Endometrium (tissue), 2 donors: Measurements from ENCODE around the gene S1PR2.
"Not testable (repeated sequence)": the region's sequence is repeated elsewhere in the genome, so short reads cannot be mapped to it uniquely, and the experiment has no call there.

Experiments used
- FAIRE-seq: peaks from 2 replicates; lab custom pipeline; 2012; peaks lifted over from hg19 to GRCh38; lab: Jason Lieb, UNC
- donor health status: control.
- donor health status: control.

S1PR2 gene

DNA sequence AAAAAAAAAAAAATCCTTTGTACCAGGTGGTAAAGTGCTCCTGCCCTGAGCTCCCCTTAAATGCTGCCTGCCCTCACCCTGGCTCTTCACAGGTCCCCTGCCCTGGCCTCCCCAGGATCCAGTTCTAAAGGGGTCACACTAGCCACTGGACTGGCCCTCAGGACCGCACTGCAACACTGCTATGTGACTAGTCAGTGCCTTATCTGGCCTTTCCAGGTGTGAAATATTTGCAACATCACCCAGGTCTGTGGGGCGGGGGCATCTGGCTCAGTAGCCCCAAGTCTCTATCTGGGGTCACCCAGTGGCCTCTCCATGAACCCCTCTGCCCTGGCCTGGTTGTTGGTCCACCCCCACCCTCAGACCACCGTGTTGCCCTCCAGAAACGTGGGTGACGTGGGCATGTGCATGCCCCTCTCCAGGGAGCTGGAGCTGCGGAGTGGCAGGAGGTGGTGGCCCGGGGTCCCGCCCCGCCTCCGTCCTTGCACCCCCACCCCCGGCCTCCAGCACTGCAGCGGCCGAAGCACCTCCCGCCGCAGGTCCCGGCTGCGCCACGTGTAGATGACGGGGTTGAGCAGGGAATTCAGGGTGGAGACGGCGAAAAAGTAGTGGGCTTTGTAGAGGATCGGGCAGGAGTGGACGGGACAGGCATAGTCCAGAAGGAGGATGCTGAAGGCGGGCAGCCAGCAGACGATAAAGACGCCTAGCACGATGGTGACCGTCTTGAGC lies 7.5 kb downstream of the S1PR2 start:
- no peak for FAIRE-seq

DNA sequence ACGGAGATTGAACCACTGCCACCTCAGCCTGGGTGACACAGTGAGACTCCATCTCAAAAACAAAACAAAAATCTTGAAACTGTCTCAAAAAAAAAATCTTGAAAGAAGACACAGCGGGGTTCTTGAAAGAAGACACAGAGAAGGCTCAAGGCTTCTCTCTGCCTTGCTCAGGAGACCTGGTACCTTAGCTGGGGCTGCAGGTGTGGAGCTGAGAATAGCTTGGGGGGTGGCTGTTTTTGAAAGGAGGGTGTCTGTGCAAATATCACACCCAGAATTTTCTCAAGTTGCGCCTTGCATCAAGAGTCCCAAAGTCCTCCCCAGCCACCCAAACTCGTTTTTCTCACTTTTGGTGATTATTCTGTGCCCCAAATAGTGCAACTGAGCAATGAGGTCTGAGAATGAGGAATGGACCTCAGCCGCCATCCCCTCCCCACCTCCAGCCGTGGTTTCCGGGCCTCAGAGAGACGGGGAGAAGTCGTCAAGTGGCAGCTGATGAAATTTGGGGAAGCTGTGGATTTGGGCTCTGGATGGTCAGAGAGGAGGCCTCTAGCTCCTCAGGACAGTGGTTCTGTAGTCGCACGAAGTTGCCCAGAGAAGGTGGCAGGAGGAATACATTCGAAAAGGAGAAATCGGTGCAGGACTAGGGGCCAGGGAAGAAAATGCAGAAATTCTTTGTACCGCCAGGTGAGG lies 8.8 kb downstream of the S1PR2 start:
- no peak for FAIRE-seq

DNA sequence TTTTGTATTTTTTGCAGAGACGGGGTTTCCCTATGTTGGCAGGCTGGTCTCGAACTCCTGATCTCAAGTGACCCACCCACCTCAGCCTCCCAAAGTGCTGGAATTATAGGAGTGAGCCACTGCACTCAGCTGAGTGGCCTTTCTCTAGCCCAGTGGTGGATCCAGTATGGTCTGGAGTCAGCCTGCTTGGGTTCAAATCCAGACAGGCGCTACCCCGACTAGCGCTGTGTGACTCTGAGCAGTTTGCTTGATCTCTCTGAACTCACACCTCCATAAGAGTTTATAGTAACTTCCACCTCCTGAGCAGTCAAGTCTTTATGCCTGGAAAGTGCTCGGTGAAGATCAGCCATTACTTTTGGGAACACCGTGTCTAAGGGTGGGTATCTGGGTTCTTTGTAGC lies 10.4 kb downstream of the S1PR2 start:
- FAIRE-seq, result no peak

DNA sequence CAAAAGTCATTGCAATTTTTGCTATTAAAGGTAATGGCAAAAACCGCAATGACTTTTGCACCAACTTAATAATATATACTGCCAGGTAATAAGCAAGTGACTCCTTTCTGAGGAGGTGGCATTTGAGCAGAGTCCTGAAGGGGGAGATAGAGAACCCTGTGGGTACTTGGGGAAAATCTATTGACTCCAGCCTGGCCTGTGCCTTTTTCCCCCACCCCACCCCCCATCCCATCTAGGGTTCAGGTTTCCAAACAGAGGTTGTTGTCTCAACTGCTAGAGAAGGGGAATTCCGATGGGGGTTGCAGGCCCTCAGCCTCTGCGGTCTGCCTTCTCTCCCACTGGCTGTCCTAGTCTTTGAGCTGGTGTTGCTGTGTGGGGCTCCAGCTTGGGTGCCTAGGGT lies 11.5 kb downstream of the S1PR2 start:
- FAIRE-seq, result no peak

DNA sequence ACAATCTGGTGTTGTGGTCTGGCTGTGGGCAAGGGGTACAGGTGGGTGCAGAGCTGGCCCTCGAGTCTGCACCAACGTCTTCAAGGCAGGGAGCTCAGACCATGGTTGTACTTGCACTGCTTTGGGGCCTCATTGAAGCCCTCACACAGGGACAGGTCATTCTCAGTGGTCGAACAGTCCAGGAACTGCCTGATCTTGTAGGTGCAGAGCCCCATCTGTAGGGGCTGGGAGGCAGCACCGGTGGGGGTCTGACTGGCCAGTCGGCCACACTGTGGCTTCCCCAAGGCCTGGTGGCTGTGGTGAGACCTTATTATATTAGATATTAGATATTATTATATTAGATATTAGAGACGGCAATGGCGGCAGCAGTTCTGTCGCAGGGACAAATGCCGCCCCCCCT lies 14.0 kb downstream of the S1PR2 start:
- no peak for FAIRE-seq

DNA sequence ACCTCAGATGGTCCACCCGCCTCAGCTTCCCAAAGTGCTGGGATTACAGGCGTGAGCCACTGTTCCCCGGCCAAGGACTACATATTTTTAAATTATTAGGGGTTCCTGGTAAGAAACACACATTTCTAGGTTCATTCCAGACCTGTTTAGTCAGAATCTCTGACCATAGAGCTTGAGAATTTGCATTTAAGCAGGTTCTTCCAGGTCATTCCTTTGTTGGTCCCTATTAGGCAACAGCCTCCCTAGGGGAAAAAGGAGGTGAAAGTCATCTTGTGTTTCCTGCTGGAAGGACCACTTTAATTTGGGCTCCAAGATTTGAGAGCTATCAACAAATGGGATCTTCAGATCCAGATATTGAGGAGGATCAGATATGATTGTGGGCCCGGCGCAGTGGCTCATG lies 16.3 kb downstream of the S1PR2 start:
- FAIRE-seq, result no peak

DNA sequence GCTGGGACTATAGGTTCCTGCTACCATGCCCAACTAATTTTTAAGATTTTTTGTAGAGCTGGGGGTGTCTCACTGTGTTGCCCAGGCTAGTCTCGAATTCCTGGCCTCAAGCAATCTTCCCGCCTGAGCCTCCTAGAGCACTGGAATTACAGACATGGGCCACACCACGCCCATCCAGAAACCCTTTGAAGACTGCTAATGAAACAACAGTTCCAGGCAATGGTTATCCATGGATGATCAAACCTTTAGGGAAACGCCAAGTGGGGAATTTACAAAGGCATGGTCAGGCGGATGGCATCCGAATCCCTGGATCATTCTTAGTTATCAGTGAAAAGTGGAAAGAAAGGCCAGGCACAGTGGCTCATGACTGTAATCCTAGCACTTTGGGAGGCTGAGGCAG lies 19.4 kb downstream of the S1PR2 start:
- FAIRE-seq, result no peak

DNA sequence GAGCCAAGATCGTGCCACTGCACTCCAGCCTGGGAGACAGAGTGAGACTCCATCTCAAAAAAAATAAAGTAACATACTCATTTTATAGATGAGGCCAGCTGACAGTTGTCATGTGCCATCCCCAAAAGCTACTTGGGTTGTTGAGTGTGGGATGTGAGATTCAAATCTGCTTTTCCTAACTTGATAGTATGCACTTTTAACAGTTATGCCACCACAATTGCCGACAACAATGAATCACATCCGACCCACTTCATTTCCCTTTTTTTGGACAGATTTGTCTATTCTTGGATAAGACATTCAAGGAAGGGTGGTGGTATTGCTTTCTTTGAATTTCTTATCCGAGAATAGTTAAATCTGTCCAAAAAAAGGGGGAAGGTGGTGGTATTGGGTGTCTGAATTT lies 20.1 kb downstream of the S1PR2 start:
- FAIRE-seq, result no peak

DNA sequence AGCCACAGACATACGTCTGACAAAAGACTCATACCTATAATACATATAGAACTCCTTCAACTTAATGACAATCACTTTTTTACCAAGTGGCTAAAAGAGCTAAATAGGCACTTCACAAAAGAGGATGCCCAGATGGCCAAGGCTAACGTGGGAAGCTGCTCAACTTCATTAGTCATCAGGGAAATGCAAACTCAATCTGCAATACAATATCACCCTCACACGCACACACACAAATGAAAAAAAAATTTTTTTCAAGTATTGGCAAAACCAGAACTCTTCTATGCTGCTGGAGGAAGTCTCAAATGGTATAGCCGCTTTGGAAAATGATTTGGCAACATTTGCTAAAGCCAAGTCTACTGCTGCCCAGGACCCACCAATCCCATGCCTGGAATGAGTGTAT lies 21.8 kb downstream of the S1PR2 start:
- no peak for FAIRE-seq

DNA sequence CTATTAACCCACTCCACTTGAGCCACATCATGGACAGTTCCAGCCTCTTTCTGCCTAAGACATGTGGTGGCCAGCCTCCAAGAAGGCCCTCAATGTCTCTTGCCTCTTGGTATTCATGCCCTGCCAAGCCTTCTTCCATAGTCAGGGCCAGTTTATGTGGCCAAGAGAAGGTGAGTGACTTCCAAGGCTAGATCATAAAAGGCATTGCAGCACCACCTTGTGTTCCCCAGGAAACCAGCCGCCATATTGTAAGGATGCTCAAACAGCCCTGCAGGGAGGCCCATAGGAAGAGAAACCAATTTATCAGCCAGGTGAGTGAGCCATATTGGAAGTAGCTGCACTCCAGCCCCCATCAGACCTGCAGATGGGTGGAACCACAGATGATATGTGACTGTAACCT lies 24.1 kb downstream of the S1PR2 start:
- FAIRE-seq, result no peak

DNA sequence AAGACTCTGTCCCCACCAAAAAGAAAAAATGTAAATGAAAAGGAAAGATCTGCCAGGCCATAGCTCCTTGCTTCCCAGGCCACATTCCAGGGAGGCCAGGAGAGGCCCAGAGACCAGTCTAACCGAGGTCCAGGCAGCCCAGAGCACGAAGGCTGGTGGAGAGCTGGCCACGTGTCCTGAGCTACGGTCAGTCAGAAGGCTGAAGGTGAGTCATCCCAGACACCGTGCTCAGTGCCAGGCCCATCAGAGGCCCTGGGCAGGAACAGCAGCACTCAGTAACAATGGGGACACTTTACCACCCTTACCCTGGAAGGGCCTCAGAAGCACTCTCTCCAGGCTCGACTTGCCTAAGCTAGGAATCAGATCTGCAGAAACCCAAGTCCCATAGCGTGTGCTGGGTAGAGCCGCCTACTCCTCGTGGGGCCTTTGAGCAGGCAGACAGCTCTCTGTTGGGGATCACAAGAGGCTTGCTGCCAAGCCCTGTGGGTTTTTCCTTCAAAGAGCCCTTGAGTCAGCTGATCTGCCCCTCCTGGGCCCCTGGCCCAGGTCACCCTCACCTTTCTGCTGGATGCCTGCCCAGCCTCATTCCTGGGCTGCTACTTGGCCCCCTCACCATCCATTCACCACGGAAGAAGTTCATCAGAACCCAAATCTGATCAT lies 24.8 kb downstream of the S1PR2 start:
- FAIRE-seq, result no peak

DNA sequence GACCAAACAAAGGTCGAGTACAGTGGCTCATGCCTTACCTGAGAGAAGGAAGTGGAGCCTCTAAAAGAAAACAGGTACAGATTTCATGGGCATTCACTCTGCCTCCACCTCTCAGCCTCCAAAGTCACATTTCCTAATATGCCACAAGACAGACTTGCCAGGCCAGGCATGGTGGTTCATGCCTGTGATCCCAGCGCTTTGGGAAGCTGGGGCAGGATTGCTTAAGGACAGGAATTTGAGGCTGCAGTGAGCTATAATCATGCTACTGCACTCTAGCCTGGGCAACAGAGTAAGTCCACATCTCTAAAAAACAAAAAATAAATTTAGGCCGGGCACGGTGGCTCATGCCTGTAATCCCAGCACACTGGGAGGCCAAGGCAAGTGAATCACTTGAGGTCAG lies 25.5 kb downstream of the S1PR2 start:
- FAIRE-seq, result no peak

DNA sequence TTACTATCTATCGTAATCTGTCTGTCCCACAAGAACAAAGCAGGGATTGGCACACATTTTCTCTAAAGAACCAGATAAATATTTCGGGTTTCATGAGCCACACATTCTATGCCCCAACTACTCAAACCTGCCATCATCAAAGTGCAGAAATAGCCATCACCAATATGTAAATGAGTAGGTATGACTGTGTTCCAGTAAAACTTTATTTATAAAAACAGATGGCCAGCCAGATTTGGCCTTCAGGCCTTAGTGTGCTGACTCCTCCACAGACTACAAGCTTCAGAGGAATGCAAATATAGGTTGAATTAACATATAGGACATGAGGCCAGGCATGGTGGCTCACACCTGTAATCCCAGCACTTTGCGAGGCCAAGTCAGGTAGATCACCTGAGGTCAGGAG lies 27.4 kb downstream of the S1PR2 start:
- no peak for FAIRE-seq

DNA sequence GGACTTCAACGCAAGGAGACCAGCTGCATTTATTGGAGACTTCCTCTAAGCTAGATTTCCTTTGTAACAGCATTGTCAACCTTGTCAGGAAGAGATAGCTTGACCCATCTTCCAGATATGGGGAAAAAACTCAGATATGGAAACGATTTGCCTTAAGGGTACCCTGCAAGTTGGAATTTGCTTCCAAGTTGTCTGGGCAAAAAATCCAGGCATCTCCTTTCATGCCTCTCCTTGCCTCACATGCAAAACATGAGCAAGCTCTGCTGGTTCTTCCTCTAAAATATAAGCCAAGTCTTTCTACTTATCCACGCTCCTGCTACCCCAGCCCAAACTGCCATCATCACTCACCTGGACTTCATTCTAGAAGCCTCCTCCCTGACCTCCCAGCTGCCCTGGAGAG lies 30.0 kb downstream of the S1PR2 start:
- FAIRE-seq, result no peak

DNA sequence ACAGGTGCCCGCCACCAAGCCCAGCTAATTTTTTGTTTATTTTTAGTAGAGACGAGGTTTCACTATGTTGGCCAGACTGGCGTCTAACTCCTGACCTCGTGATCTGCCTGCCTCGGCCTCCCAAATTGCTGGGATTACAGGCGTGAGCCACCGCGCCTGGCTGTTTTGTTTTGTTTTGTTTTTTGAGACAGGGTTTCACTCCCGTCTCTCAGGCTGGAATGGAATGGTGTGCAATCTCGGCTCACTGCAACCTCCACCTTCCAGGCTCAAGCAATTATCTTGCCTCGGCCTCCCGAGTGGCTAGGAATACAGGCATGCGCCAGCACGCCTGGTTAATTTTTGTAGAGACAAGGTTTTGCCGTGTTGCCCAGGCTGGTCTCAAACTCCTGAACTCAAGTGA lies 31.0 kb downstream of the S1PR2 start:
- FAIRE-seq, result not testable (repeated sequence)

DNA sequence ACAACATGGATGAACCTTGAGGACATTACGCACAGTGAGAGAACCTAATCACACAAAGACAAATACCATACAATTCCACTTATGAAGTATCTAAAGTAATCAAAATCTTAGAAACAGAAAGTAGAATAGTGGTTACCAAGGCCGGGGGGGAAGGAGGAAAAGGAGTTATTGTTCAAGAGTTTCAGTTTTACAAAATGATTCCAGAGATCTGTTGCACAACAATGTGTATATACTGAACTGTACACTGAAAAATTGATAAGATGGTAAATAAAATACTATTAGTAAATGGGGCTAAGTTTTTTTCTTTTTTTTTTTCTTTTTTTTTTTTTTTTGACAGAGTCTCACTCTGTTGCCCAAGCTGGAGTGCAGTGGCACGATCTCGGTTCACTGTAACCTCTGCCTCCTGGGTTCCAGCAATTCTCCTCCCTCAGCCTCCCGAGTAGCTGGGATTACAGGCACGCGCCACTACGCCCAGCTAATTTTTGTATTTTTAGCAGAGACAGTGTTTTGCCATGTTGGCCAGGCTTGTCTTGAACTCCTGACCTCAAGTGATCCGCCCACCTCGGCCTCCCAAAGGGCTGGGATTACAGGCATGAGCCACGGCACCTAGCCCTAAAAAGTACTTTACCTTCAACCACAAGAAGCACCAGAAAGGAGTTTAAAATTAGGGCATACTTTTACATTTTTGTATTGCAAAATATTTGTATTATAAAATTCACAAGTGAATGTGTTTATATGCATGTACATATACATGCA lies 32.1 kb downstream of the S1PR2 start:
- FAIRE-seq, result not testable (repeated sequence)

DNA sequence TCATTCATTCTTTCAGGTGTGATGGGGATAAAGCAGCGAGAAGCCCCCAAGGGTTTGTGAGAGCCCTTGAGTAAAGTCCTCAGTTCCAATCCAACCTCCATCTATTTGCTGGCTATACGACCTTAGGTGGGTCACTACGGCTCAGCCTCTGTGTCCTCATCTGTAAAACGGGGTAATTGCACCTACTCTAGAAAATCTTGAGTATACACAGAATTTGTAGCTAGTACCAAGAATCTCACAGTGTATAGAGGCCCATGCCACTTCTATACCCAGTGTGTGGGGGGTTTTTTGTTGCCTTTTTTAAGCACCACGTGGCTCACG lies 36.0 kb downstream of the S1PR2 start:
- FAIRE-seq, result no peak

DNA sequence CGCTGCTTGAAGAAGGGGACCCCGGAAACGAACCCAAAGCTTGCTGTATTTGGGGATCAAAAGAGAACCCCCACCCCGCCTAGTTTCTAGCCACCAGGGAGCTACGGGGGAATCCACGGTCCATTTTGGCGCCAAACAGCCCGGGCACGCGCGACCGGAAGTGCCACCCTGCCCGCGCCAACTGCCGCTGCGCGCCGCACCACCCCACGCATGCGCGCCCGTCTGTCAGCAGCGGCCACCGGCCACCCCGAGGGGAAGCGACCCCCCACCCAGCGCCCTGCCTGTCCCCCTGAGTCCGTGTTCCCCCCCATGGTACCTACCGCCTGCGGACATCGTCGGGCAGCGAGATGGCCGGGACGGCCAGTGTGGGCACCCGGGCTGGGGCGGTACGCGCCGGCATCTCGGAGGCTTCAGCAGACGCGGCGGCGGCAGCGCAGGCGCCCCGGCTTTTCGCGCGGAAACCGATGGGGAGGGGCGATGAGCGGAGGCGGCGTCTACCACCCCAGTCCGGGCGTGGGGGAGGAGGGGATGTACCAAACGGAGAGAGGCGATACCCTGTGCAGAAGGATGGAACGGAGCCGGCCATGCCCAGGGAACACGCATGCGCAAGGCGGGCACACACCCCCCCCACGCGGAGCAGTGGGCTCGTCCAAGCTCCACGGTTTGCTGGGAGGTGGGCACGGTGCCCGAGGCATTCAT lies 36.5 kb downstream of the S1PR2 start, which contains the start of gene DNMT1:
DNMT1 (minus strand) TSS at position 454 of the 699 bp plus-strand sequence; CDS start at position 400, 54 bp downstream.
- FAIRE-seq, result no peak

DNA sequence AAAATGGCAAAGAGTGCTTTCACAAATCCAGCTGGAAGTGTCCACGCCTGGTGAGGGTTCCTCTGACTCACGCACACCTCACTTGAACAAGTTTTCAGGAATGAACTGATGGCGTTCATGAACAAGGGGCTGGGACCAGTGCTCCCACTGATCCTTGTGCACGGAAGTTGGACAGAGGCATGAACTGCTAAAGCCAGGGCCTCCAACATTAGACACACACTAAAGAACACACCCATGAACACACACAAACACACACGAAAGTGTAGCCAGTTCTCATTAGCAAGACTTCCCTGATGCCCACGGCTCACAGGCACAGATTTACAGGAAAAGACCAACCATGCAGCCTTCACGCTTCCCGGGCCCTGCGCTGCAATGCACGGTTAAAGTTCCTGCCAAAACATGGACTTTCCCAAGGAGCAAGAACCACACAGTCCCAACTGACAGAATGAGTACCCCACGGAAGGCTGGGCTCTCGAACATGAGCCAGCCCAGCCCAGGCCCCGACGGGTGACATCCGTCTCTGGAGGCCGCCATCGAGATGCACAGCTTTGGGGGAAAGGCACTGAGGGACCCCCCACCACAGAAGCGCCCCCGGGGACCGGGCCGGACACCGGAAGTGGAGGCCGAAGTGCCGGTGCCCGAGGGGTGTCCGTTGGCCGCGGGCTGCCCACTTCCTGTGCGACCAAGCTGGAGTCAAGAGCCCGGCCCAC lies 37.2 kb downstream of the S1PR2 start:
- FAIRE-seq, result no peak

DNA sequence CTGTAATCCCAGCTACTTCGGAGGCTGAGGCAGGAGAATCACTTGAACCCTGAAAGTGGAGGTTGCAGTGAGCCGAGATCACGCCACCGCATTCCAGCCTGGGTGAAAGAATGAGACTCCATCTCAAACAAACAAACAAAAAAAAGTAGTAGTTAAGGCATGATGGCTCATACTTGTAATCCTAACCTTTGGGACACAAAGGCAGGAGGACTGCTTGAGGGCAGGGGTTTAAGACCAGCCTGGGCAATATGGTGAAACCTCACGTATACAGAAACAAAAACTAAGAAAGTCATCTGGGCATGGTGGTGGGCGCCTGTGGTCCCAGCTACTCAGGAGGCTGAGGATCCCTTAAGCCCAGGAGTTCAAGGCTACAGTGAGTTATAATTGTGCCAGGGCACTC lies 38.2 kb downstream of the S1PR2 start:
- no peak for FAIRE-seq

DNA sequence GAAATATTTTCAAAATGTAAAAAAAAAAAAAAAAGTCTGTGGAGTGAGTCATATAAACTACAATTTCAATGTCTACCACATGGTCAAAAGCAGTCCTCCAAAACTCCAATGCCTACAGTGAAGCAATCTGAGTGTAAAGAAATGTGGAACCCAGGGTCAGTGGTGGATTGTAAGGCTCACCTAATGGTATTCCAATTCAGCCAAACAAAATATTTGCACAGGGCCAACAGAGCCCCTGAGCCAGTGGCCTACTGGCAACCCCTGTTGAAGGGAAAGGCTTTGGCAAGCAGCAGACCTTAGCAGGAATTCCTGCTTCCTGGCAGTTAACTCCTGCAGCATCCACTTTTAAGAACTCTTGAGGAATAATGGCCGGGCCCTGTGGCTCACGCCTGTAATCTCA lies 39.8 kb downstream of the S1PR2 start:
- FAIRE-seq, result no peak

DNA sequence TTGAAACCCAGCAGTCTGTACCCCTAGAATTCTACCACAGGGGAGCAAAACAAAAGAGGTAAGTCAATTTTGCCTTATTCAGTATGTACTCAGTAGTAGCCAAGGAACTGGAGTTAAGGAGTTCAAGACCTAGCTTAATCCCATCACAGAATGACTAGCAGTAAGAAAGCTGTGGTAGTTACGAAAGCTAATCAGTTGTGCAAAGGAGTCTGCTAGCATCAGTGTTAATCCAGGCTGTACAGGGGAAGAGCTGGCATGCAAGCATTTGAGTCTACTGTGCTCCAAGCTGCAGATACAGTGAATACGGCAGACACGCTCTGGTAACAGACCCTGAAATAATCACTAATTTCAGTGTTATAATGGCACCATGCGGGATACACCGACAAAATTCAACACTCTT lies 41.1 kb downstream of the S1PR2 start:
- no peak for FAIRE-seq
